HFFc6 (cell line): ENCODE data around the gene DGUOK. TPM values are rescaled to one million over a fixed set of nuclear protein-coding genes. Genes with fewer than 3 reads are reported as not detected.

Experiments used
- DNase-seq: peaks from one replicate; pipeline ENCODE4 v3.0.0-alpha.2; 2018
- H3K27ac Mint-ChIP-seq: 2 replicates; pipeline ENCODE4 v1.8.0; 2020; ENCODE audit warnings: mild to moderate bottlenecking, mixed read lengths
- H3K27me3 Mint-ChIP-seq: 2 replicates; pipeline ENCODE4 v1.8.0; 2021; ENCODE audit warnings: mild to moderate bottlenecking, moderate library complexity, mixed read lengths; ENCODE audit not compliant: insufficient read depth
- H3K36me3 Mint-ChIP-seq: 2 replicates; pipeline ENCODE4 v1.8.0; 2021; ENCODE audit warnings: low read depth, mixed read lengths
- H3K4me1 Mint-ChIP-seq: 2 replicates; pipeline ENCODE4 v1.8.0; 2020; ENCODE audit warnings: low read depth, mixed read lengths
- H3K4me3 Mint-ChIP-seq: 2 replicates; pipeline ENCODE4 v1.8.0; 2020; ENCODE audit warnings: mild to moderate bottlenecking, moderate library complexity, mixed read lengths
- H3K9me3 Mint-ChIP-seq: 2 replicates; pipeline ENCODE4 v1.8.0; 2020; ENCODE audit warnings: mild to moderate bottlenecking, mixed read lengths
- total RNA-seq, 6 experiments: library from RNA; stranded (reverse); fragmentation: NEBNext Ultra II Directional; extraction: Animal tissue kit (Norgen Biotek cat#: 25700); gene quantifications; 2 replicates in 1 of 6; 3 replicates in 5 of 6; pipeline ENCODE4 v1.2.3, GENCODE V29; 2021
- TF ChIP-seq, protein P1 (sequence below): fragments of 200-600 bp; sonication (generic); IDR thresholded peaks from 2 replicates; pipeline ENCODE4 v1.5.0; 2021; ENCODE audit warnings: antibody characterized with exemption, mild to moderate bottlenecking

Gene DGUOK
- total RNA-seq, 6 experiments from 2014 or later, result 63.2 to 73.3 (median 69.3) TPM

DNA sequence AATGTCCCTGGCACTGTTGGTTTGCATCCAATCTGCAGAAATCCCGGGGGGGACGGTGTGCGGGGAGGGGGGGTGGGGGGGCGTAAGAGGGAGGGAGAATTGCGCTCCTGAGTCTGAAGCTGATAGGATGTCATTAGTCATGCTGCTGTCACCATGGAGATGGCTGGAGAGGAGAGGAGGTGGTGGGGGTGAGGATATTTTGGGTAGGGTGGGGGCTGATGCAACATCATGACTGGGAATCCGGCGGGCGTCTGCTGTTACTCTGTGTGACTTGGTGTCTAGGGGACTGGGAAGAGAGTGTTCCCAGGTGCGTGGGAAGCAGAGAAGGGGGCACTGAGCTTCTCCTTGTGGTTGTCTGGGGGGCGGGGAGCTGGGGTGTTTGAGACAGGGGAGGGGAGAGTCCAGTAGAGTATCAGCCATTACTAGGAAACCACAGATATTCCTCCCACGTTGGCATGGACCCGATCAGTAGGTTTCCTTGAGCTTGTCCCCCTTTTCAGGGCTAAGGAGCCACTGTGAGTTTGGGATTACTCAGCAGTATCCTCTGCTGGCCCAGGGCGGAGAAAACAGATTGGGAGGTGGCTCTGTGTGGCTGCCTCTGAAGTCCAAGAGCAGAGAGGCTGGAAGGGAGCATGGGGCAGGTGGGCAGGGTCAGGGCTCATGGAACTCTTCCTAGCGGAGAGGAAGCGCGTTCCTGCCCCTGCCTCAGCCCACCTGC is 77.0 kb downstream of the DGUOK start:
- Mint-ChIP-seq H3K27me3 (peaks cover 2% of the 10 kb centered on the region), H3K36me3 (peaks cover 6% of the 10 kb centered on the region; the same call in 1 of the 2 replicates), H3K9me3 (no peaks in the 10 kb centered on the region), H3K27ac (peak overlapping the region; percentile 93), H3K4me1 (peaks cover 83% of the 10 kb centered on the region), H3K4me3 (peak overlapping the region; percentile 91)
- TF ChIP-seq, protein P1, sequence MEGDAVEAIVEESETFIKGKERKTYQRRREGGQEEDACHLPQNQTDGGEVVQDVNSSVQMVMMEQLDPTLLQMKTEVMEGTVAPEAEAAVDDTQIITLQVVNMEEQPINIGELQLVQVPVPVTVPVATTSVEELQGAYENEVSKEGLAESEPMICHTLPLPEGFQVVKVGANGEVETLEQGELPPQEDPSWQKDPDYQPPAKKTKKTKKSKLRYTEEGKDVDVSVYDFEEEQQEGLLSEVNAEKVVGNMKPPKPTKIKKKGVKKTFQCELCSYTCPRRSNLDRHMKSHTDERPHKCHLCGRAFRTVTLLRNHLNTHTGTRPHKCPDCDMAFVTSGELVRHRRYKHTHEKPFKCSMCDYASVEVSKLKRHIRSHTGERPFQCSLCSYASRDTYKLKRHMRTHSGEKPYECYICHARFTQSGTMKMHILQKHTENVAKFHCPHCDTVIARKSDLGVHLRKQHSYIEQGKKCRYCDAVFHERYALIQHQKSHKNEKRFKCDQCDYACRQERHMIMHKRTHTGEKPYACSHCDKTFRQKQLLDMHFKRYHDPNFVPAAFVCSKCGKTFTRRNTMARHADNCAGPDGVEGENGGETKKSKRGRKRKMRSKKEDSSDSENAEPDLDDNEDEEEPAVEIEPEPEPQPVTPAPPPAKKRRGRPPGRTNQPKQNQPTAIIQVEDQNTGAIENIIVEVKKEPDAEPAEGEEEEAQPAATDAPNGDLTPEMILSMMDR, result no peak
- peak; percentile 72 for DNase-seq

DNA sequence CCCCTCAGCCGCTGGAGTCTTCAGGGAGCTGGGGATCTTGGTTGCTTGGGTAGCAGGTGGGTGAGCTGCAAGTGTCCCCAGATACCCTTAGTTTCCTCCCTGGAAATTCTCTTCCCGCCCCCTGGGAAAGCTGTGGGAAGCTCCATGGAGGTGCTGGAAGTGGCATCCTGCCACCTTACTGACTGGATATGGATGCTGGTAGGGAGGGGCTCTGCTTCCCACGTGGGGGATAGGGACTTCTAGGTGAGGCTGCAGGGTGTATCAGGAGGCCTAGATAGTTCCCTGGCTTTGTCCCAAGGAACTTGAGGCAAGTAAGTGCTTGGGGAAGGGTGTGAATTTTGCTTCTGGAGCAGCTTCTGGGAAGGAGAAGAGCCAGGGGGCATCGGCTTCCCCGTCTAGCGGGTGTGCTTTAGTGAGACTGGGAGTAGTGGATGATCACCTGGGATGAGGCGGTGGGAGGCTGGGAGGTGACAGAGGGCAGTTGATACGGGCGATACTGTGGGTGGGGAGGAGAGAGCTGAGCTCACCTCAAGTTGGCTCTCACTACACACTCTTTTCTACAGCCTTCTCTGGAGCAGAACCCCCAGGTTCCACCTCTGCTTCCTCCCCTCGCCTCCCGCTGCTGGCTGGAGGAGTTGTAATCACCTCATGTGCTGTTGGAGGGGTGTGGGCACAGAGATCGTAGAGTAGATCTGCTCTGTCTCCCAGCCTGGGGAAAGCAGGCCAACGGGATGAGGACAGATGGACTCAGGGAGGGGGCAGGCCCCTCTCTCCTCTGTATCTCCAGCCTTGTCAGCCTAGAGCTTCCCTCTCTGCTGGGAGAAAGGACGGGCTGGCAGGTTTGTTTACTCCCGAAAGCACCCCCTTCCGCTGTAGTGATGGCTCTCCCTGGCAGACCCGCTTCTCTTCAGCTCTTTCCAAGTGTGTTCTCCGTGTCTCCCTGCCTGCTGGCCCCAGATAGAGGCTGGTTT is 77.8 kb downstream of the DGUOK start:
- Mint-ChIP-seq H3K27me3 (peaks cover 2% of the 10 kb centered on the region), H3K27ac (peak overlapping the region; percentile 93), H3K9me3 (no peaks in the 10 kb centered on the region), H3K36me3 (peaks cover 6% of the 10 kb centered on the region; the same call in 1 of the 2 replicates), H3K4me1 (peaks cover 86% of the 10 kb centered on the region), H3K4me3 (peak overlapping the region; percentile 91)
- TF ChIP-seq, protein P1, result no peak
- DNase-seq, result no peak

DNA sequence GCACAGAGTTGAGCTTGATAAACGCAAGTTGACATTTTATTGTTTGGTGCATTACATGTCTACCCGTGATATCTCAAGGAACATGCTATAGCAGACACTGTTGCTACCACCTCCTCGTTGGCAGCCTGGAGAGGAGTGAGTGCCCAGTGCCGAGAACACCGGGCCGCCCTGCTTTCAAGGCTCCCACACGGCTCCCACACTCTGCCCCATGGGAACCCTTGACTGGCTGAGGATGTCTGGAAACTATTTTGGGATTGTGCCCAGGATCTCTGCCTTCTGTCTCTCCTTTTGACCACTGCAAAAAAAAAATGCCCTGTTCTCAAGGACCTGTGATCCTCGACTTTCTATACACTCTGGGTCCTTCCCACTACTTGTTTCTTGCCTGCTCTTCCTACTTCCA is 79.1 kb downstream of the DGUOK start:
- peaks cover 78% of the 10 kb centered on the region for H3K4me1 Mint-ChIP-seq
- no peak overlapping the region for H3K4me3 Mint-ChIP-seq
- H3K36me3 Mint-ChIP-seq, result peaks cover 6% of the 10 kb centered on the region; the same call in 1 of the 2 replicates
- H3K27ac Mint-ChIP-seq, result no peak overlapping the region
- H3K9me3 Mint-ChIP-seq, result no peaks in the 10 kb centered on the region
- DNase-seq, result no peak
- TF ChIP-seq, protein P1, result no peak
- peaks cover 2% of the 10 kb centered on the region for H3K27me3 Mint-ChIP-seq

DNA sequence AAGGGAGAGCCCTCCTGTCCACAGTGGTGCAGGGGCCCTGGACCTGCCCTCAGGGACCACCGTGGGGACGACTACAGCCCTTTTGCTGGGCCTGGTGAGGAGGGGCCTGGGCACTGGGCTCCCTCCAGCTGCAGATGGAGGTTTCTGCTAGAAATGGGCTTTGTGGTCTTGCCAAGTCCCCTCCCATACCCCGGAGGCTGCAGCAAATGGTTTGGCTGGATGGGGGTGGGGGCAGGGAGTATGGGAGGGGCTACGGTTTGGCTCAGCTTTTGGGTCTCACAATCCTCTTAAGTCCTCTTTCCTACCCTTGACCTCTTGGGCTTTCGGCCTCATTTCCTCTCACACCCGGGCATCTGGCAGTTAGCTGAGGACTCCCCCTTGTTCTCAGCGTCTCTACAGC is 79.8 kb downstream of the DGUOK start:
- no peak for DNase-seq
- Mint-ChIP-seq H3K27ac (no peak overlapping the region), H3K27me3 (peaks cover 2% of the 10 kb centered on the region), H3K36me3 (peaks cover 6% of the 10 kb centered on the region; the same call in 1 of the 2 replicates), H3K4me1 (peaks cover 71% of the 10 kb centered on the region), H3K9me3 (no peaks in the 10 kb centered on the region), H3K4me3 (no peak overlapping the region)
- TF ChIP-seq, protein P1, result no peak

DNA sequence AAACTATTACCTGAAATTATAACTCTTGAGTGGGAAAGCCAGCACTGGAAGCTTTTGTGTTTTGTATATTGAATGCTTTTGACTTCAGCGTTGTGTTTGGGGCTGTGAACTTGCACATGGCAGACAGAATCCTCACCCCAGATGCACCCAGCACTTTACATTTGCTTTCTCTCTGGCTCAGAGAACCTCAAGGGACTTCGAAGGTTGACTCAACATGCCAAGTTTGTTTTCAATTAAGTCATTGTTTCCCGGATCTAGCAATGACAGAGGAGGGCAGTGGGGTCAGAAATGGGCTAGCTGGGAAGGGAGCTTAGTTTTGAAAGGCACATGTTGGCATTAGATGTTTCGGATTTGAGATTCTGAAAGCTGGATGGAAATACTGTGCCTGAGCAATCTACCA is 80.4 kb downstream of the DGUOK start:
- H3K9me3 Mint-ChIP-seq, result no peaks in the 10 kb centered on the region
- H3K27ac Mint-ChIP-seq, result no peak overlapping the region
- H3K4me1 Mint-ChIP-seq, result peaks cover 67% of the 10 kb centered on the region
- no peaks in the 10 kb centered on the region; the same call in 1 of the 2 replicates for H3K27me3 Mint-ChIP-seq
- no peak for DNase-seq
- H3K4me3 Mint-ChIP-seq, result no peak overlapping the region
- H3K36me3 Mint-ChIP-seq, result peaks cover 6% of the 10 kb centered on the region; the same call in 1 of the 2 replicates
- TF ChIP-seq, protein P1, result no peak
